Measurements from ENCODE around the gene CNIH3. TPM values are rescaled to one million over a fixed set of nuclear protein-coding genes. Genes with fewer than 3 reads are reported as not detected.

The CNIH3 gene
- total RNA-seq, 1 experiment from 2014 or later, result 4.2 TPM

GRCh38 chr1:224767031-224767430 is 150.9 kb downstream of the CNIH3 start:
- no peak overlapping the region for H3K56ac ChIP-seq (ENCODE audit: insufficient read length, low read depth, low read length)
- no peak overlapping the region for H4K91ac ChIP-seq (ENCODE audit: insufficient read length, low read depth, low read length)
- H2BK20ac ChIP-seq (ENCODE audit: low read depth, low read length, poor library complexity, severe bottlenecking), result no peak overlapping the region
- no peak overlapping the region for H3K27ac Mint-ChIP-seq
- H3K36me3 Mint-ChIP-seq (ENCODE audit: insufficient read depth in 1 of 3, low read depth in 3 of 3), result no peaks in the 10 kb centered on the region
- no peak overlapping the region for H3T11ph ChIP-seq (ENCODE audit: low read length)
- H3K4ac ChIP-seq (ENCODE audit: low read depth, low read length), result no peak overlapping the region
- H3K4me1 ChIP-seq (ENCODE audit: insufficient read depth, low read length), result no peaks in the 10 kb centered on the region; the same call in 1 of the 2 replicates
- no peak overlapping the region for H2BK12ac ChIP-seq (ENCODE audit: insufficient read length, low read depth, low read length)
- no peaks in the 10 kb centered on the region for H3K23me2 ChIP-seq (ENCODE audit: insufficient read length, low read depth, low read length, poor library complexity, severe bottlenecking)
- no peak overlapping the region for H2BK15ac ChIP-seq (ENCODE audit: low read depth, low read length)
- H2BK120ac ChIP-seq (ENCODE audit: low read depth, low read length, poor library complexity, severe bottlenecking), result no peak overlapping the region
- H3K27ac ChIP-seq (ENCODE audit: insufficient read length, low read depth, low read length), result no peak overlapping the region
- no peaks in the 10 kb centered on the region for H4K20me1 ChIP-seq (ENCODE audit: control insufficient read depth, insufficient read depth, insufficient read length)
- no peaks in the 10 kb centered on the region for H3K79me1 ChIP-seq (ENCODE audit: insufficient read depth, low read depth, low read length, poor library complexity, severe bottlenecking)
- peaks cover 28 to 35% of the 10 kb centered on the region in 2 experiments for H3K4me1 Mint-ChIP-seq
- H4K8ac ChIP-seq (replicated peaks; ENCODE audit: insufficient read length, low read depth, low read length), result no peak overlapping the region
- H3K18ac ChIP-seq (ENCODE audit: insufficient read length, low read depth, low read length), result no peak overlapping the region
- H4K5ac ChIP-seq (ENCODE audit: insufficient read length, low read depth, low read length), result no peak overlapping the region
- H3K4me3 Mint-ChIP-seq, result no peak overlapping the region
- no CpG with 5 or more reads among the region's 3 CpGs for WGBS (ENCODE audit: extremely low coverage, insufficient read length, low lambda C conversion rate)
- H3K4me2 ChIP-seq (ENCODE audit: insufficient read depth, insufficient read length, low read length), result no peak overlapping the region
- no peaks in the 10 kb centered on the region for H3K9me3 ChIP-seq (ENCODE audit: control insufficient read depth, low read depth, low read length)
- DNase-seq, result no peak
- H3K9ac ChIP-seq (ENCODE audit: extremely low read depth, insufficient read length, low read length), result no peak overlapping the region
- H2BK5ac ChIP-seq (ENCODE audit: insufficient read length, low read length), result no peak overlapping the region
- no peak overlapping the region for H3K23ac ChIP-seq (ENCODE audit: insufficient read length, low read depth, low read length)
- peaks cover 4% of the 10 kb centered on the region for H3K27me3 Mint-ChIP-seq (ENCODE audit: low read depth)
- no peaks in the 10 kb centered on the region for H3K79me2 ChIP-seq (ENCODE audit: insufficient read depth, low read length)
- H2AK5ac ChIP-seq (ENCODE audit: insufficient read length, low read length), result no peak overlapping the region
- H3K27me3 ChIP-seq (ENCODE audit: insufficient read depth, low read length), result no peaks in the 10 kb centered on the region
- TF ChIP-seq CTCF (conservative IDR thresholded peaks at IDR 0.05), result no peak
- no peak overlapping the region for H2AFZ ChIP-seq (ENCODE audit: low read length)
- H3K14ac ChIP-seq (ENCODE audit: insufficient read depth, low read length), result no peak overlapping the region
- no peaks in the 10 kb centered on the region; a peak in 1 of 5 replicates for H3K9me3 Mint-ChIP-seq
